Endometrial microvascular endothelial cells (primary cell): ENCODE measurements around the gene TANGO2. TPM values are rescaled to one million over a fixed set of nuclear protein-coding genes. Genes with fewer than 3 reads are reported as not detected.

Experiments
- in situ Hi-C: cut with HindIII; loops from 2 replicates; pipeline ENCODE4 v1.10.0; 2017; ENCODE audit warnings: low sequenced_read_pairs, low pct_unique_long_range_greater_than_20kb; ENCODE audit errors: inconsistent ontology term
- total RNA-seq: library from RNA; depleted of rRNA; stranded (reverse); fragments of >200 nt; gene quantifications from one replicate; pipeline ENCODE4 v1.2.3, GENCODE V29; 2015; ENCODE audit errors: inconsistent ontology term

TANGO2 gene
- total RNA-seq, 1 donor from 2014 or later: 48.9 TPM

DNA sequence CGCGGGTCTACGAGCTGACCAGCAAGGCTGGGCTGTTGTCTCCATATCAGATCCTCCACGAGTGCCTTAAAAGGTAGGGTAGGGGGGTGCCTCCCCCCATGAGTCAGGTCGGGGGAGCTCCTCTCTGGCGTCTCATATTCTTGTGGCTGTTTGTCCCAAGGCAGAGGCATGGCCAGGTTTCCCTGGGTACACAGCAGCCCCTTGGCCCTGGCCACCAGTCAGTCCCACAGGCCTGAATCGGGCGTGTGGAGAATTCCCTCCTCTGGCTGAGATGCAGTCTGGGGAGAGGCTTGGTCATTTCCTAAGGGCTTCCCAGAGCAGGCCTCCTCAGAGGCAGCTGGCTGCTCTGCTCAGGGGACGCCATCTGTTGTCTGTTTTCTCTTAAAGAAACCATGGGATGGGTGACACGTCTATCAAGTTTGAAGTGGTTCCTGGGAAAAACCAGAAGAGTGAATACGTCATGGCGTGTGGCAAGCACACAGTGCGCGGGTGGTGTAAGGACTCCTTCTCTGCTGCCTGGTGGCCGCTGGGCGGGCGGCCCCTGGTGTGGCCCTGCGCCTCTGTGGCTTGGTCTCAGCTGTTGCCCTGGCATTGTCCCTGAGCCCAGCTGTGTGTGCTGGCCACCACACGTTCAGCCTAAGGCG, 85.4 kb downstream of the TANGO2 start:
- in situ Hi-C loops: loop anchor here (25.0 kb wide), 2 partner anchors 144 to 344 kb away; partner anchors contain the start of gene TBX1

DNA sequence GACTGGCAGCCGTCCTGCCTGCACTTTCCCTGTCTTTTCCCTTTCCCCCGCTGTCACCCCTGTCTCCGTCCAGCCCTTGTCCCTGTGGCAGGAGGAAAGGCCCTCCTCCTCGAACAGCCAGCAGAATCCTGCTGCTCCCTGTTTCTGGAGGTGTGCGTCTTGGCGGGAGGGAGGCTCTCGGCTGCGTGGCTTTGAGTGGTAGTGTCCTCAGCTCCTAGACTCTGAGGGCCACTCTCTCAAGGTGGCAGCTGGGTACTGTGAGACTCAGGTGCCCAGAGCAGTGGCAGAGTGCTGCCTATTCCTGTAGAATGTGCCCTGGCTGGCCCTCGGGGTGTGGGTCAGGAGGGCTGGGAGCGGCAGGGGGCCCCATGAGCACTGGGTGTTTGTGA, 85.9 kb downstream of the TANGO2 start:
- in situ Hi-C loops: loop anchor here (25.0 kb wide), 2 partner anchors 145 to 345 kb away; partner anchors contain the start of gene TBX1

DNA sequence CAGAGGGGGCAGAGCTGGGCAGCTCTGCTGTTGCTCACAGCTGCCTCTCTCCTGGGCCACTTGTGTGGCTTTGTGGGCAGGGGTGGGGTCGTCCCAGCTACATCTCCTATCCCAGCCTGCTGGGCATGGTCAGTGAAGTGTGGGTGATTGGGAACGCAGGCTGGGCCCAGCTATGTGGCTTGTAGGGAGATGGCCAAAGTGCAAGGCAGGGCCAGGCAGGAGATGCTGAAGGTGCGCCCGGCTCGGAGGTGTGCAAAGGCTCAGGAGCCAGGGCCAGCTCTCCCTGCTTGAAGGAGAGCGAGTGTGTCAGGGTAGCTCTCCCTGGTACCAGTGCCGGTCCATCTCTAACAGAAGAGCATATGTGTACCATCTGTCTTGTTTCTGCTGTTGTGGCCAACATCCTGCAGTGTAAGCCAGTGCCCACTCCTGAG, 86.6 kb downstream of the TANGO2 start:
- in situ Hi-C loops: loop anchor here (25.0 kb wide), 2 partner anchors 145 to 345 kb away; partner anchors contain the start of gene TBX1

DNA sequence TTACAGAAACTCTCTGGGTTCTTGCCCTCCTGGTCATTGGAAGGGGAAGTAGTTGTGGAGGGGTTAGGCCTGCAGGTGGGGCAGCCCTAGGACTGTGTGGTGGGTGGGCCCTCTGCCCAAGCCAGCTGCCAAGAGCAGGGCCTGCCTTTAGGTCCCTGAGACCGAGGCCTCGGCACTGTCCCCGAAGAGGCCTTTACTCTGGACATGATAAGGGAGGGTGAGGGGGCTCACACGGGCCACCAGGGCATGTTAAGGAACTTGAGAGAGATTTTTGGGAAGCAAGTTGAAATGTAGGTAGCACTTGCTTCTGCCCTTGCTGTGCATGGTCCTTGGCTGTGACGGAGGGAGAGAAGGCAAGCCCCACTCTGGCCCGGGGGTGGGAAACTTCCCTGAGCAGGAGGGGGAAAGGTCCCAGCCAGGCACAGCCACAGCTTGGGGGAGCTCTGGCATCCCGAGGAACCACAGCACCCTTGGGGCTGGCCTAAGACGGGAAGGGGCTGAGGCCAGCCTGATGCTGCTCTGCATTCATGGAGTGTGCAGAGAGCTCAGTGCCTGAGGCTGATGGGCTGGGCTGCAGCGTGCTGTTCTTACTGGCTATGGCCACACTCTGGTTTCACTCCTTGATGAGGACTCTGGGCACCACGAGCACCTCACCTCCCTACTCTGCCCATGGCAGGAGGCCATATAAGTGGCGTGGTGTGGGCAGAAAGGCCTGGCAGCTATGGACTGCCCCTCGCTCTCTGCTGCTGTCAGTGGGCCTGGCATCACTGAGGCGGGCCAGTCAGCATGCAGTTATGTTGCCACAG, 87.2 kb downstream of the TANGO2 start:
- in situ Hi-C loops: loop anchor here (25.0 kb wide), 2 partner anchors 146 to 346 kb away; partner anchors contain the start of gene TBX1

DNA sequence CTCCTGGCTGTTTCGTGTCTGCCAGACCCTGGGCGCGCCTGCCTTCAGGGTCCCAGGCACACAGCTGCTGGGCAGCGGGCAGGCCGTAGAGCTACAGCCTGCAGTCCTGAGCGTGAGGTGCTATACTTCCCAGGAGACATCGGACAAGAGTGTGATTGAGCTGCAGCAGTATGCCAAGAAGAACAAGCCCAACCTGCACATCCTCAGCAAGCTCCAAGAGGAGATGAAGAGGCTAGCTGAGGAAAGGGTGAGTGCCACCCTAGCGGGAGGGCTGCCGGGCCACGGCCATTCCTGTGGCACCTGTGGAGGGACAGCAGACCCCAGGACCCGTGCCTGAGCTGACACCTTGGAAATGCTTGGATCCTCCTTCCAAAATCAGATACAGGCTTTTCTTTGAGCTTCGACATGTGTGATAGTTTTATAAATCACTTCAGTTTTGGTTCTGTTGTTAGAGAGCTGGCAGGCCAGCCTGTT, 87.9 kb downstream of the TANGO2 start:
- in situ Hi-C loops: loop anchor here (25.0 kb wide), 2 partner anchors 146 to 346 kb away; partner anchors contain the start of gene TBX1

DNA sequence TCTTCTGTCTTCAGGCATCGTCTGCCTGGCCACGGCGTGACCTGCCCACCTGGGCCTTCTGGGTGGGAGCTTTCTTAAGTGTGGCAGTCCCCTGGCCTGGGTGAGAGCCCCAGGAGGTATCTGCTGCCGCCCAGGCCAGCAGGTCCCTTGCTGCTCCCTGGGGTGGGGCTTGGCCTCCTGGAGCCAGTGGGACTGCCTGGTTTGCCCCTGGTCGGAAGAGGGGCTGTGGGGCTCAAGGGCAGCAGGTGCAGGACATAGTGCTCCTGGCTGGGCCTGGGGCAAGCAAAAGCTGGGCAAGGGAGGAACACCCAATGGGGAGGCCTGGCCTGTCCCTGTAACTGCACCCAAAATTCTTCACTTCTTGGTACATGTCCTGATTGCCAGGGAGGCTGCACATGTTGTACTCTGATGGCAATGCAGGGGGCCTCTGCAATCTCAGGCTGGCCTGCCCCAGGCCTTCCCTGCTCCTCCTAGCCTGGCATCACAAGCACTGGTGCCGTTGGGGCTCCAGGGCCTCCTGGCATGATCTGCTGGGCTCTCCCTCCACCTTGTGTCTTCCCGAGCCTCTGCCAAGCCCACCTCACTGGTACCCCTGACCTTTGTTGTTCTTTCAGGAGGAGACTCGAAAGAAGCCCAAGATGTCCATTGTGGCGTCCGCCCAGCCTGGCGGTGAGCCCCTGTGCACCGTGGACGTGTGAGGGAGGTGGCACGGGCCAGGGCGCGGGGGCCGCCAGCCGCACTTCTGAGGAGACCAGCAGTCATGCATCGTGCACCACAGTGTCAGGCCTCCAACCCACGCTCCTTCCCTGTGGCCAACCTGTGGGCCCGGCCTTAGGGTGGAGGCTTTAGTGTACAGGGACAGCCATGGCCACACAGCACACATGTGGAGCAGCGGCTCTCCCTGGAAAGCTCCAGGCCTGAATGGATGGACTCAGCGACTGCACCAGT, 88.8 kb downstream of the TANGO2 start:
- in situ Hi-C loops: loop anchor here (25.0 kb wide), 2 partner anchors 147 to 347 kb away; partner anchors contain the start of gene TBX1

DNA sequence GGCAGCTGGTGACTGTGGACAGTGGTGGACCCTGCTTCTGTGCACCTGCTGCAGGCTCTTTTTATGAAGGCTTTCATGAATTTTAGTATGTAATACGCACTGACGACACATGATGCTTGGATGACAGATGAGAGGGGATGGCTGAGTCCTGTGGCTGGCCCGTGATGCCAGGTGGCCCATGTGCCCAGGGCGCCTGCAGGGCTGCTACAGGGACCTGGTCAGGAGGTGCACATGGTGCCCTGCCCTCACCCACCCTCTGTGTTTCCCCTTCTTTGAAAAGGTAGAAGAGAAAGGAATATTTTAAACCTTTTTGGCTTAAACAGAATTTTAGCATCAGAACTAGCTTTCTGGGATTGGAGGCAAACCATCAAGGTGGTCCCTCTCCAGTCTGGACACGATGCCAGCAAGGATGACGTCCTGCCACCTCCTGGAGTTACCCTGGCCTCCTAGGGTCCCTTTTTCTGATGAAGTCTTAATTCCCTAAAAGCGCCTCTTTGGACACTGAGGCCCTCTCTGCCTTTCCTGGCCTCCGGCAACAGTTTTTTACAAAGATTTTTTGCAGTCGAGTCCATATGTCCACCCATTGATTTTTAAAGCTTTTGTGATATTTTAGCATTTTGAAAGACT, 89.6 kb downstream of the TANGO2 start:
- in situ Hi-C loops: loop anchor here (25.0 kb wide), 2 partner anchors 148 to 348 kb away; partner anchors contain the start of gene TBX1

DNA sequence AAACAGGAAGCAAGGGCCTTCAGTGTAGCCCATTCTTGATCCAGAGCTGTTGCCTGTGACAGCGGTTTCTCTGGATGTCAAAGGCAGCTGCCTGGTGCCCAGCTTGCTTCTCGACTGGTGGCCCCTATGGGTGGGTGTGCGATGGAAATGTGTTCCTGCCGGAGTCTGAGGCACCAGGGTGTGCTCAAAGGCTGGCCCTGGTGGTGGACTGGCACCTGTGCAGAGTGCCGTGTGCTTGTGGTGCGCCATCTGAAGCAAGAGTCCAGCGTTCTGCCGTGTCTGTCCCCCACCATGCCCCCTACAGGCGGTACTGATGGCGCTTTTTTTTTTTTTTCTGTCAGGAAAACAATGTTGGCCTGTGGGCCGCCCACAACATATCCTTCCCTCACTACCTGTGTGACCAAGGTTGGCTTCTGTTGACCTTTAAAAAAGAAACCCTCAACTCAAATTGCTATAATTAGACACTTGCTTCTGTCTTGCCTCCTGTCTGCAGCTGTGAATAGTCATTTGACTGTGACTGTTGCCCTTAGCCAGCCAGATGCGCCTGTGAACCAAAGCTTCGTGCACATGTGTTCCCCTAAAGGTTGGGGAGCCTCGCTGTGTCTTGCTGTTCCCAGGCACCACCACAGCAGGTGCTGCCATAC, 90.3 kb downstream of the TANGO2 start:
- in situ Hi-C loops: loop anchor here (25.0 kb wide), 2 partner anchors 149 to 349 kb away; partner anchors contain the start of gene TBX1

DNA sequence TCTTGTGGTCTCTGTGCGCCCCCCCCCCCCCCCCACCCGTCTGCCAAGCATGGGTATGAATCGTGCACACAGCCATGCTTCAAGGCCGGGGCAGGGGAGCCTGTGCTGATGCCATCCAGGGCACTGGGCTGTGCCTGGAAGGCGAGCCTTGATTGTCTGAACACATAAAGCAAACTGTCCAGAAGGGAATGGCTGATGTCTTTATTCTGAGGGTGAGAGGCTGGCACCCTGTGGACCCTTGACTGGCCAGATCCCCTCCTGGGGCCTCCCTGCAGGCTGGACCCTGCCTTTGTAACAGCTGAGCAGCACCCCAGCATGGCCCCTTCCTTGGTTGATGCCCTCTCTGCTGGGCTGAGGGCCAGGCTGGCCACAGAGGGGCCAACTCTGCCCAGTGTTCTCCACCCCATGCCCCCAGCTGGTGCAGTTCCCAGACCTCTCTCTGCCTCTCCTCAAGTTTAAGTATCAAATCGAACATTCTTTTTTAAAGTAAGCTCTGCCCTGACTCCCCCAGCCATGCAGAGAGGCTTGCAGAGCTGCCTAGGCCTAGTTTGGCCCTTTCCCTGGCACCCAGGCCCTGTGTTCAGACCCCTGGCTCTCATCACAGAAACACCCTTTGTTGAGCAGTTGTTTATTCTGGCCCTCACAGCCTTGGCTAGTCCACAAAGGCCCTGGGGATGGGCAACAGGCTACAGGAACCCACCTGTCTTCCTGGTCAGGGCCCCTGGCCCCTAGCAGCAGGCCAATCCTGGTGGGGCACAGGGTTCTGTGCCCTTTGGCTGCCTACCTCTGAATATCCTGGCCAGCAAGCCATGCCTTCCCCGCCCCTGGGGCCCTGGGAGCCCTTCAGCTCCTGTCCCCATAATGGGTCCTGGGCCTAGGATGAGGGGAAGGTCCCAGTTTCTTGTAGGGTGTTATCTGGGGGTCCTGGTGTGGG, 91.0 kb downstream of the TANGO2 start:
- in situ Hi-C loops: loop anchor here (25.0 kb wide), 2 partner anchors 150 to 350 kb away; partner anchors contain the start of gene TBX1

DNA sequence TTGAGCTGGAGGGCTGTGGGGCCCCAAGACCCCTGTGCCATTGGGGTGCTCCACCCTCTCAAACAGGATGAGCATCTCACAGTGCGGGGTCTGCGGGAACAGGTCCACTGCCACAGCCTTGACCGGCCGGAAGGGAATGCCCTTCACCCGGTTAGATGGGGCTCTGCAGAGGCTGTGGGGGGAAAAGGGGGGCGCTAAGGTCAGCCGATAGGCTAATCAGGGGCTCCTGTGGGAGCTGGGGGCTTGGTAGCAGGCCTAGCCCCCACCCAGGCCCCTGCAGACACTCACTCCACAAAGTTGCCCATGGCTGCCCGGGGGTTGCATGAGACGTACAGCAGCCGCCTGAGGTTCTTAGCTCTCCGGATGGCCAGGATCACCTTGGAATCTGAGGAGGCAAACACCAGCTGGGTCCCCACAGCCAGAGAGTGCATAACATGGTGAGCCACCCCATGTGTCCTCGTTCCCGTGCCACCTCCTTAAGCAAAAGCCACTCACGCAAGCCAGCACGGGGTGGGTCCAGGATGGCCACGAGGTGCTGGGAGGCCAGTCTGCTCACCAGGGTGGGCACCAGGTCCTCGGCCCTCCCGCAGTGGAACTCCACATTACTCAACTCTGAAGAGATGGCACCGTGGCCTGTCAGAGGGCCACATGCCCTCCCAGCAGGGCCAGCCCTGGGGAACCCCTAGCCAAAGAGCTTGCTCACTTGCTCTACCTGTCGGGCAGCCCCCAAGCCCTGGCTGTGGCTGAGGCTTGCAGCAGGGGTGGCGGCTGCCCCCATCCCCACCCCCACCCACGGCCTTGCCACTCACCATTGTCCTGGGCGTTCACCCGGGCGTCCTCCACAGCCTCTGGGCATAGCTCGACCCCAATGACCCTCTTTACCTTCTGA, 92.0 kb downstream of the TANGO2 start:
- in situ Hi-C loops: loop anchor here (25.0 kb wide), 2 partner anchors 151 to 351 kb away; partner anchors contain the start of gene TBX1

DNA sequence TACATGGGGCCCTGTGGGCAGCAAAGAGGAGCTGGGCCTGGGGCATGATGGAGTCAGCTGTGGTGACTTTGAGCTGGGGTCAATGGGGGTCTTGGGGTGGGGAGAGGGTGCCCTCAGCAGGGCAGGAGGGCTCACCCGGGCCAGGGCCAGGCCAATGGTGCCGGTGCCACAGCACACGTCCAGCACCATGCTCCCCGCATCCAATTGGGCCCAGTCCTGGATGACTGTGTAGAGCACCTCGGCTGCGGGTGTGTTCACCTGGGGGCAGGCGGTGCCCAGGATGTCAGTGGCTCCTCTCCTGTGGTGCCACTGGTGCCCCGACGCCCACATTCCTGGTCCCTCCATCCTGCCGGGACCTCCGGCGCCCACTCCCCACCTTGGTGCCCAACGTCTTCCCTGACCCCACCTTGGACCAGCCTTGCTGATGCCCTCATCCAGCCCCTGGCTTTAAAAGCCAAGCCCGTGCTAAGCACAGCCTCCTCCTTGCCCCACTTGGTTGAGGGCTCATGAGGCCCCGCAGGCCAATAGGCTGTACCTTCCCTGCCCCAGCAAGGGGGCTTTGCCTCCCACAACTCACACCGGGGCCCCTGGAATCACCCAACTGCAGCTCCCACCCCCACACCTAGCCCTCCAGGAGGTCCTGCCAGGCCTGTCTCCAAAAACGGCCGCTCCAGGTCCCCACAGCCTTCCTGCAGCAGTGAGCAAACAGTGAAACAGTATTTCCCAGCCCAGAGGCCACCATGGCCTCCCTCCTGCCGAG, 92.8 kb downstream of the TANGO2 start:
- in situ Hi-C loops: loop anchor here (25.0 kb wide), 2 partner anchors 151 to 351 kb away; partner anchors contain the start of gene TBX1

DNA sequence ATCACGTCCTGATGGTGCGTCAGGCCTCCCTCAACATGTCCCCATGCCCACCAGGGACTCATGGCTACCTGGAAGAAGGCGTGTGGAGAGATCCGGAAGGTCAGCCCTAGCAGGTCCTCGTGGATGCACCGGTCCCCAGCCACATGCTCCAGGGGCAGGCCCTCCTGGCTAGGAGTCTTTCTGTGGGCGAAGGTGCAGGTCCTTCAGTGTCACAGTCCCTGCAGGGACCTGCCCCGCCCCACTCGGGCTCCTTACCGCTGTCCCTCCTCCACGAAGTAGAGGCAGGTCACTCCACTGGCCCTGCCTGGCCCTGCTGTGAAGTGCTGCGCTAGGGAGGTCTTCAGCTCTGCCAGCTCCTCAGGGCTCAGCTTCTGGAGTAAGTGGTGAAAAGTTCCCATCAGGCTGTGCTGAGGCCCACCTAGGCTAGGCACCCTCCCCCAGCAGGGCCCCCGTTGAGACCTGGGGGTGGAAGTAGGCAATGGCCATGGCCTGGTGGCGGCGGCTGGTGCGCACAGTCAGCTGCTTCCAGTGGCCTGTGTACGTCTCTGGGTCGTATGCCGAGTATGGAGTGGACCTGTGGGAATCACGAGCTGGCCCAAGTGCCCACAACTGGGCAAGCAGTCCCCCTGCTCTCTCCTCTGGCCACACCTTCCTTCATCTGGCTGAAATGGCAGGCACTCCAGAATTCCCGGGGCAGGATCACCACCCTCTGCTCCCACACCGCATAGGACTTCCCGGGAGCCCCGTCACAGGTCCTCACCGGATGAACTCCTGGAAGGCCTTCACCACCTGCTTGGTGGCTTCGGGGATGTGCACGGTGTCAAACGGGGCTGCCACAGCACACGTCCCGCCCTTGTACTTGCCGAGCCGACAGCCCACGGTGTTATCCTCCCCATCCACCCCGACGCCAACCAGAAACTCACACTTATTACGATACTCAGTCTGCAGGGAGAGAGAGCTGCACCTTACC, 93.9 kb downstream of the TANGO2 start:
- in situ Hi-C loops: loop anchor here (25.0 kb wide), 2 partner anchors 152 to 352 kb away; partner anchors contain the start of gene TBX1

DNA sequence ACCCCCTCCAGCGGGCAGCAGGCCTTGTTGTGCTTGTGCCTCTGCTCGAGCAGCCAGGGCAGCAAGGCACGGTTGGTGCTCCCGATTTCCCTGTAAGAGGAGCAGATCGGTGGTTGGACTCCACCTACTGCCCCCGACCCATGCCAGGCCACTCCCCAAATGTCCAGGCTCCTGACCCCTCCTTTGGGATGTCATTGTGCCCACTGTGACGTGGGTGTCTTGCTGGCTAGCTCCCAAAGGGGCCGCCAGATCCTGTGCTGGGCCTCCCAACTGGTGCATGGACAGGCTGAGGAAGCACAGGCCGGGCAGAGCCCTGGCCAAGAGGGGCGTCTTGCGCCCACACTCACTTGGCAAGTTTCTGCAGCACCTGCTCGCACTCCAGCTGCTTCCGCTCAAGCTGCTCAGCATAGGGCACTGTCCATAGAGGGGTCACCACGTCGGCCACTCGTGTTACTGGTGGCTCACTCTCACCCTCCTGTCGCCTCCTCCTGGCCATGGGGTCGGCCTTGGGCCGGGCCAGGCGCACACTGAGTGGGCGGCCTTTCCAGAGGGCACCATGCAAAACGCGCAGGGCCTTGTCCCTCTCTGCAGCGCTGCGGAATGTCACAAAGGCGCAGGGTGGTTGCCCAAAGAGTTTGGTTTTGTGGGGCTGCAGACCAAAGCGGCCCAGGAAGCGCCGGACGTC, 94.9 kb downstream of the TANGO2 start, which contains the start of gene RANBP1:
TSS of gene RANBP1 (plus strand) at position 414 of the 685 bp plus-strand sequence. CDS start at position 495, 81 bp downstream.
- in situ Hi-C loops: loop anchor here (25.0 kb wide), 2 partner anchors 154 to 354 kb away; partner anchors contain the start of gene TBX1
